Measurements from ENCODE around the gene LAMP2. TPM values are rescaled to one million over a fixed set of nuclear protein-coding genes. Genes with fewer than 3 reads are reported as not detected.

Gene LAMP2
- total and polyA plus RNA-seq, 10 of the 15 experiments (the other 5 are each of a cell fraction or from before 2014, with no cell fraction given) = 21.0 to 48.1 (median 27.3) TPM

DNA sequence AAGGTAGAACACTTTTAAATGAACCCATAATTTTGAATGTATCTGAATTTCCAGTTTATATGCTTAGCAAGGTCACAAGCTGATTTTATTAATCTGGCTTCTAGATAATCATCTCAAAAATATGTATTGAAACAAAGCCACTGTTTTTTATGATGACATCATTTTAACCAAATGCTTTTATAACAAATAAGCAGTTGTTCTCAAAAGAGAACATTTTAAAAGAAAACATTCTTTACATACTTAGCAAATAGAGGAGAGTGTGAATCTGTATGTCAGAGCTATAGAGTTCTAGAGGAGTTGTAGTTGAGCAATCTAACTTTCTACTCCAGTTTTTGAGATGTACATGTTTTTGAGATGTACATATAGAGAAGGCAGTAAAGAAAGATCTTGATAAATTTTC is 42.5 kb downstream of the LAMP2 start (continued):
- TF ChIP-seq, protein P1, sequence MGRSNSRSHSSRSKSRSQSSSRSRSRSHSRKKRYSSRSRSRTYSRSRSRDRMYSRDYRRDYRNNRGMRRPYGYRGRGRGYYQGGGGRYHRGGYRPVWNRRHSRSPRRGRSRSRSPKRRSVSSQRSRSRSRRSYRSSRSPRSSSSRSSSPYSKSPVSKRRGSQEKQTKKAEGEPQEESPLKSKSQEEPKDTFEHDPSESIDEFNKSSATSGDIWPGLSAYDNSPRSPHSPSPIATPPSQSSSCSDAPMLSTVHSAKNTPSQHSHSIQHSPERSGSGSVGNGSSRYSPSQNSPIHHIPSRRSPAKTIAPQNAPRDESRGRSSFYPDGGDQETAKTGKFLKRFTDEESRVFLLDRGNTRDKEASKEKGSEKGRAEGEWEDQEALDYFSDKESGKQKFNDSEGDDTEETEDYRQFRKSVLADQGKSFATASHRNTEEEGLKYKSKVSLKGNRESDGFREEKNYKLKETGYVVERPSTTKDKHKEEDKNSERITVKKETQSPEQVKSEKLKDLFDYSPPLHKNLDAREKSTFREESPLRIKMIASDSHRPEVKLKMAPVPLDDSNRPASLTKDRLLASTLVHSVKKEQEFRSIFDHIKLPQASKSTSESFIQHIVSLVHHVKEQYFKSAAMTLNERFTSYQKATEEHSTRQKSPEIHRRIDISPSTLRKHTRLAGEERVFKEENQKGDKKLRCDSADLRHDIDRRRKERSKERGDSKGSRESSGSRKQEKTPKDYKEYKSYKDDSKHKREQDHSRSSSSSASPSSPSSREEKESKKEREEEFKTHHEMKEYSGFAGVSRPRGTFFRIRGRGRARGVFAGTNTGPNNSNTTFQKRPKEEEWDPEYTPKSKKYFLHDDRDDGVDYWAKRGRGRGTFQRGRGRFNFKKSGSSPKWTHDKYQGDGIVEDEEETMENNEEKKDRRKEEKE (IDR thresholded peaks at IDR 0.05) = no peak
- TF ChIP-seq PAX5 (IDR thresholded peaks at IDR 0.05; ENCODE audit: borderline replicate concordance, low read depth, low read length) = no peak
- no peak for TF ChIP-seq EP300 (IDR thresholded peaks at IDR 0.05; ENCODE audit: borderline replicate concordance in 1 of 2, control insufficient read depth in 1 of 2, low read depth in 2 of 2, low read length in 2 of 2)
- TF ChIP-seq E4F1 (IDR thresholded peaks at IDR 0.05; ENCODE audit: borderline replicate concordance, partially characterized antibody) = no peak

GRCh38 chrX:120419463-120419862 is 49.6 kb downstream of the LAMP2 start:
- TF ChIP-seq SRF (IDR thresholded peaks at IDR 0.05; ENCODE audit: low read depth in 2 of 2, low read length in 2 of 2) = no peak
- 0 out of 2 replicates have a peak, but pooled peaks have one; percentile 9 for TF ChIP-seq RUNX3 (IDR thresholded peaks at IDR 0.05; ENCODE audit: low read length)
- in situ Hi-C loops (cut with MboI) = no loop called here
- 0% methylated on average over 2 of the region's 2 CpGs for WGBS (ENCODE audit: insufficient coverage, insufficient replicate concordance, low lambda C conversion rate, missing lambda C conversion rate)
- no peaks in the 10 kb centered on the region; the same call in 1 of the 2 replicates for H3K4me1 ChIP-seq (ENCODE audit: control insufficient read depth, insufficient read depth, low read length)
- H3K79me2 ChIP-seq (ENCODE audit: control insufficient read depth, insufficient read depth, low read length) = no peaks in the 10 kb centered on the region
- H3K4me2 ChIP-seq (ENCODE audit: control insufficient read depth, insufficient read depth) = no peak overlapping the region
- ChIA-PET POLR2A (no interaction called here), SMC1A (ENCODE audit: uncharacterized antibody, unreplicated experiment) (interaction anchor here (1.0 to 2.0 kb wide), 2 partner anchors 10 to 50 kb away, joined by 3 to 4 read pairs; partner anchors contain the start of gene LAMP2), CTCF (interaction anchor here (1.1 kb wide), 1 partner anchor 54 kb away, joined by 3 read pairs; no protein-coding TSS in a partner anchor), RAD21 (ENCODE audit: unreplicated experiment) (no interaction called here)
- DNase-seq (ENCODE audit: low read depth, low spot score) (no peak), ATAC-seq (peak; percentile 22; the same call in 1 of the 3 replicates), FAIRE-seq (no peak)
- BruUV-seq (replicated peaks) = no TSS peak
- H3K9me3 ChIP-seq (replicated peaks; ENCODE audit: control insufficient read depth, insufficient read depth, low read length) = no peaks in the 10 kb centered on the region
- H4K20me1 ChIP-seq (ENCODE audit: control insufficient read depth, insufficient read depth) = no peaks in the 10 kb centered on the region
- no peaks in the 10 kb centered on the region for H3K36me3 ChIP-seq (ENCODE audit: control insufficient read depth in 2 of 2, insufficient read depth in 2 of 2, low read length in 1 of 2)
- no peak overlapping the region for H3K9ac ChIP-seq (ENCODE audit: control insufficient read depth, insufficient read depth, low read length)
- H2AFZ ChIP-seq (ENCODE audit: control insufficient read depth, low read depth, low read length) = peak overlapping the region; percentile 20
- H3K27ac ChIP-seq (ENCODE audit: control insufficient read depth, insufficient read depth) = peak overlapping the region; percentile 29; the same call in 1 of the 2 replicates
- no peak overlapping the region for H3K4me3 ChIP-seq
- intact Hi-C loops (cut with micrococcal nuclease; ENCODE audit: unreplicated experiment) = no loop called here
- H3K27me3 ChIP-seq (replicated peaks in 1 of 2; ENCODE audit: control insufficient read depth in 2 of 2, insufficient read depth in 2 of 2, low read length in 1 of 2) = no peaks in the 10 kb centered on the region

Measured in GM12878 (cell line).